Inflammatory macrophage (primary cell): ENCODE results near the gene SH3GLB2.
"Not testable (repeated sequence)": the region's sequence is repeated elsewhere in the genome, so short reads cannot be mapped to it uniquely, and the experiment has no call there.

Experiments
- DNase-seq, 2 donors: peaks; one replicate each; pipeline ENCODE4 v3.0.0-alpha.2; 2020 to 2022

SH3GLB2 gene

GRCh38 chr9:129014124-129014523, 14.0 kb downstream of the SH3GLB2 start:
- no peak for DNase-seq

- no peak for DNase-seq
Measured at GRCh38 chr9:129013674-129014073, 14.5 kb downstream of the SH3GLB2 start.

- DNase-seq = no peak
Measured at GRCh38 chr9:129012893-129013448, 15.2 kb downstream of the SH3GLB2 start.

- no peak for DNase-seq
Measured at GRCh38 chr9:129012343-129012742, 15.8 kb downstream of the SH3GLB2 start.

- no peak for DNase-seq
Measured at GRCh38 chr9:129011761-129012181, 16.4 kb downstream of the SH3GLB2 start.

GRCh38 chr9:129011170-129011569, 17.0 kb downstream of the SH3GLB2 start:
- no peak for DNase-seq

GRCh38 chr9:129010267-129010975, 17.7 kb downstream of the SH3GLB2 start:
- DNase-seq = no peak

GRCh38 chr9:129009584-129010141, 18.5 kb downstream of the SH3GLB2 start:
- no peak for DNase-seq

- no peak for DNase-seq
Measured at GRCh38 chr9:129008986-129009583, 19.0 kb downstream of the SH3GLB2 start.

- no peak for DNase-seq
Measured at GRCh38 chr9:129008469-129008965, 19.6 kb downstream of the SH3GLB2 start.

GRCh38 chr9:129007766-129008468, 20.2 kb downstream of the SH3GLB2 start:
- no peak for DNase-seq

GRCh38 chr9:129007035-129007765, 20.9 kb downstream of the SH3GLB2 start:
- no peak for DNase-seq

- peak; percentile 52 to 67 for DNase-seq
Measured at GRCh38 chr9:129006328-129007034, 21.6 kb downstream of the SH3GLB2 start.

- no peak for DNase-seq
Measured at GRCh38 chr9:129005336-129005997, 22.7 kb downstream of the SH3GLB2 start.

GRCh38 chr9:129004173-129004572, 24.0 kb downstream of the SH3GLB2 start:
- DNase-seq = not testable (repeated sequence)

- DNase-seq = no peak
Measured at GRCh38 chr9:129002992-129003391, 25.1 kb downstream of the SH3GLB2 start.

GRCh38 chr9:129001504-129002325, 26.4 kb downstream of the SH3GLB2 start:
- DNase-seq = no peak

- DNase-seq = peak in 1 of 2 donors; percentile 12
Measured at GRCh38 chr9:128999581-129000206, 28.4 kb downstream of the SH3GLB2 start.

- no peak for DNase-seq
Measured at GRCh38 chr9:128998462-128998861, 29.7 kb downstream of the SH3GLB2 start.

- no peak for DNase-seq
Measured at GRCh38 chr9:128995791-128996190, 32.3 kb downstream of the SH3GLB2 start.
